Activated CD4-positive, alpha-beta T cell treated with anti-CD3 and anti-CD28 coated beads, Interleukin-2, amount 10 ng/mL, durations not matched to agents 7 days and 5 days (primary cell): ENCODE data around the gene PCSK1. TPM values are rescaled to one million over a fixed set of nuclear protein-coding genes. Genes with fewer than 3 reads are reported as not detected.
"Not testable (repeated sequence)": the region's sequence is repeated elsewhere in the genome, so short reads cannot be mapped to it uniquely, and the experiment has no call there.

Experiments
- CTCF ChIA-PET: fragments of 350-600 bp; sonication (Branson Sonifier 250); formaldehyde crosslinking; loops from one replicate; lab custom pipeline; 2021; ENCODE audit warnings: antibody characterized with exemption; lab: Charles Lee
- POLR2A ChIA-PET: fragments of 350-600 bp; sonication (Branson Sonifier 250); formaldehyde crosslinking; loops from one replicate; lab custom pipeline; 2021; ENCODE audit warnings: antibody characterized with exemption; lab: Charles Lee
- DNase-seq: peaks from one replicate; pipeline ENCODE4 v3.0.0-alpha.2; 2020
- H3K27ac Mint-ChIP-seq: one replicate; pipeline ENCODE4 v1.8.0; 2021; ENCODE audit warnings: mild to moderate bottlenecking, moderate library complexity, mixed read lengths
- H3K27me3 Mint-ChIP-seq: one replicate; pipeline ENCODE4 v1.8.0; 2021; ENCODE audit warnings: mixed read lengths
- H3K36me3 Mint-ChIP-seq: one replicate; pipeline ENCODE4 v1.8.0; 2021; ENCODE audit warnings: low read depth, mixed read lengths
- H3K4me1 Mint-ChIP-seq: one replicate; pipeline ENCODE4 v1.8.0; 2021; ENCODE audit warnings: mixed read lengths
- H3K4me3 Mint-ChIP-seq: one replicate; pipeline ENCODE4 v1.8.0; 2021; ENCODE audit warnings: mild to moderate bottlenecking, moderate library complexity, mixed read lengths
- H3K9me3 Mint-ChIP-seq: one replicate; pipeline ENCODE4 v1.8.0; 2021; ENCODE audit warnings: mixed read lengths
- total RNA-seq, 2 experiments: library from RNA; stranded (reverse); gene quantifications; one replicate each; pipeline ENCODE4 v1.2.3, GENCODE V29; 2021

The PCSK1 gene
- total RNA-seq, 2 experiments from 2014 or later, result not detected

GRCh38 chr5:96381526-96381925, 51.5 kb downstream of the PCSK1 start:
- DNase-seq, result peak; percentile 12
- Mint-ChIP-seq H3K27ac (no peak overlapping the region), H3K4me1 (no peaks in the 10 kb centered on the region)

GRCh38 chr5:96379896-96380295, 53.2 kb downstream of the PCSK1 start:
- CTCF ChIA-PET, result no interaction called here
- DNase-seq, result no peak
- POLR2A ChIA-PET, result no interaction called here
- H3K4me1 Mint-ChIP-seq, result no peaks in the 10 kb centered on the region
- H3K36me3 Mint-ChIP-seq, result no peaks in the 10 kb centered on the region
- no peaks in the 10 kb centered on the region for H3K9me3 Mint-ChIP-seq
- H3K27me3 Mint-ChIP-seq, result peaks cover 24% of the 10 kb centered on the region
- H3K27ac Mint-ChIP-seq, result no peak overlapping the region
- no peak overlapping the region for H3K4me3 Mint-ChIP-seq

More at GRCh38 chr5:96381526-96381925, 51.5 kb downstream of the PCSK1 start:
- H3K9me3 Mint-ChIP-seq, result no peaks in the 10 kb centered on the region
- no peaks in the 10 kb centered on the region for H3K36me3 Mint-ChIP-seq
- POLR2A ChIA-PET, result no interaction called here
- no peak overlapping the region for H3K4me3 Mint-ChIP-seq
- CTCF ChIA-PET, result no interaction called here
- peaks cover 28% of the 10 kb centered on the region for H3K27me3 Mint-ChIP-seq

GRCh38 chr5:96377597-96377996, 55.5 kb downstream of the PCSK1 start:
- Mint-ChIP-seq H3K27ac (no peak overlapping the region), H3K9me3 (no peaks in the 10 kb centered on the region), H3K4me3 (no peak overlapping the region), H3K36me3 (no peaks in the 10 kb centered on the region), H3K4me1 (no peaks in the 10 kb centered on the region), H3K27me3 (peaks cover 29% of the 10 kb centered on the region)
- ChIA-PET POLR2A (no interaction called here), CTCF (interaction anchor here (0.8 kb wide), 1 partner anchor 22 kb away, joined by 4 read pairs; no protein-coding TSS in a partner anchor)
- DNase-seq, result no peak

- Mint-ChIP-seq H3K9me3 (no peaks in the 10 kb centered on the region), H3K36me3 (no peaks in the 10 kb centered on the region), H3K27me3 (peaks cover 32% of the 10 kb centered on the region), H3K4me1 (no peaks in the 10 kb centered on the region), H3K27ac (no peak overlapping the region), H3K4me3 (no peak overlapping the region)
- ChIA-PET CTCF (interaction anchor here (0.8 kb wide), 1 partner anchor 21 kb away, joined by 4 read pairs; no protein-coding TSS in a partner anchor), POLR2A (no interaction called here)
- no peak for DNase-seq
Measured at GRCh38 chr5:96377167-96377566, 55.9 kb downstream of the PCSK1 start.

- DNase-seq, result no peak
- Mint-ChIP-seq H3K27ac (no peak overlapping the region), H3K36me3 (no peaks in the 10 kb centered on the region), H3K27me3 (peaks cover 24% of the 10 kb centered on the region), H3K9me3 (no peaks in the 10 kb centered on the region), H3K4me3 (no peak overlapping the region), H3K4me1 (no peaks in the 10 kb centered on the region)
- ChIA-PET CTCF (no interaction called here), POLR2A (no interaction called here)
Measured at GRCh38 chr5:96374653-96375052, 58.4 kb downstream of the PCSK1 start.

- H3K4me3 Mint-ChIP-seq, result no peak overlapping the region
- POLR2A ChIA-PET, result no interaction called here
- H3K27ac Mint-ChIP-seq, result no peak overlapping the region
- no peaks in the 10 kb centered on the region for H3K36me3 Mint-ChIP-seq
- no peaks in the 10 kb centered on the region for H3K4me1 Mint-ChIP-seq
- peaks cover 27% of the 10 kb centered on the region for H3K27me3 Mint-ChIP-seq
- CTCF ChIA-PET, result interaction anchor here (0.7 kb wide), 1 partner anchor 399 kb away, joined by 5 read pairs; no protein-coding TSS in a partner anchor
- H3K9me3 Mint-ChIP-seq, result no peaks in the 10 kb centered on the region
- no peak for DNase-seq
Measured at GRCh38 chr5:96373381-96373733, 59.7 kb downstream of the PCSK1 start.

- no peak overlapping the region for H3K27ac Mint-ChIP-seq
- H3K9me3 Mint-ChIP-seq, result no peaks in the 10 kb centered on the region
- CTCF ChIA-PET, result interaction anchor here (0.7 kb wide), 1 partner anchor 399 kb away, joined by 5 read pairs; no protein-coding TSS in a partner anchor
- no peaks in the 10 kb centered on the region for H3K4me1 Mint-ChIP-seq
- POLR2A ChIA-PET, result no interaction called here
- H3K27me3 Mint-ChIP-seq, result peaks cover 29% of the 10 kb centered on the region
- no peaks in the 10 kb centered on the region for H3K36me3 Mint-ChIP-seq
- DNase-seq, result no peak
- H3K4me3 Mint-ChIP-seq, result no peak overlapping the region
Measured at GRCh38 chr5:96372726-96373380, 60.2 kb downstream of the PCSK1 start.

- no peak for DNase-seq
- no peaks in the 10 kb centered on the region for H3K4me1 Mint-ChIP-seq
- no peaks in the 10 kb centered on the region for H3K36me3 Mint-ChIP-seq
- no peak overlapping the region for H3K27ac Mint-ChIP-seq
- ChIA-PET CTCF (no interaction called here), POLR2A (no interaction called here)
- H3K27me3 Mint-ChIP-seq, result peaks cover 34% of the 10 kb centered on the region
- no peaks in the 10 kb centered on the region for H3K9me3 Mint-ChIP-seq
- no peak overlapping the region for H3K4me3 Mint-ChIP-seq
Measured at GRCh38 chr5:96370976-96371375, 62.1 kb downstream of the PCSK1 start.

GRCh38 chr5:96367337-96367736, 65.7 kb downstream of the PCSK1 start:
- H3K4me3 Mint-ChIP-seq, H3K36me3 Mint-ChIP-seq, CTCF ChIA-PET, H3K27ac Mint-ChIP-seq, DNase-seq, H3K4me1 Mint-ChIP-seq, H3K9me3 Mint-ChIP-seq, POLR2A ChIA-PET: not testable (repeated sequence)
- H3K27me3 Mint-ChIP-seq, result peaks cover 24% of the 10 kb centered on the region

- no peak overlapping the region for H3K27ac Mint-ChIP-seq
Measured at GRCh38 chr5:96354237-96354636, 78.8 kb downstream of the PCSK1 start.

GRCh38 chr5:96353220-96353619, 79.8 kb downstream of the PCSK1 start:
- Mint-ChIP-seq H3K36me3 (no peaks in the 10 kb centered on the region), H3K4me3 (no peak overlapping the region), H3K9me3 (peaks cover 3% of the 10 kb centered on the region), H3K27me3 (peaks cover 27% of the 10 kb centered on the region), H3K27ac (no peak overlapping the region), H3K4me1 (no peaks in the 10 kb centered on the region)
- ChIA-PET CTCF (interaction anchor here (1.2 kb wide), 1 partner anchor 9 kb away, joined by 3 read pairs; no protein-coding TSS in a partner anchor), POLR2A (no interaction called here)
- no peak for DNase-seq

More at GRCh38 chr5:96354237-96354636, 78.8 kb downstream of the PCSK1 start:
- no peaks in the 10 kb centered on the region for H3K4me1 Mint-ChIP-seq
- no peak for DNase-seq
- peaks cover 3% of the 10 kb centered on the region for H3K9me3 Mint-ChIP-seq
- ChIA-PET POLR2A (no interaction called here), CTCF (interaction anchor here (1.2 to 1.3 kb wide), 2 partner anchors 9 to 11 kb away, joined by 3 read pairs; no protein-coding TSS in a partner anchor)
- no peaks in the 10 kb centered on the region for H3K36me3 Mint-ChIP-seq
- no peak overlapping the region for H3K4me3 Mint-ChIP-seq
- H3K27me3 Mint-ChIP-seq, result peaks cover 36% of the 10 kb centered on the region

GRCh38 chr5:96350678-96351077, 82.4 kb downstream of the PCSK1 start:
- H3K27ac Mint-ChIP-seq, result no peak overlapping the region
- no peak for DNase-seq
- no peaks in the 10 kb centered on the region for H3K36me3 Mint-ChIP-seq
- ChIA-PET CTCF (no interaction called here), POLR2A (no interaction called here)
- peaks cover 3% of the 10 kb centered on the region for H3K9me3 Mint-ChIP-seq
- H3K27me3 Mint-ChIP-seq, result peaks cover 21% of the 10 kb centered on the region
- H3K4me3 Mint-ChIP-seq, result no peak overlapping the region
- peaks cover 6% of the 10 kb centered on the region for H3K4me1 Mint-ChIP-seq

GRCh38 chr5:96348536-96348935, 84.5 kb downstream of the PCSK1 start:
- Mint-ChIP-seq H3K36me3 (no peaks in the 10 kb centered on the region), H3K4me1 (peaks cover 19% of the 10 kb centered on the region), H3K27ac (no peak overlapping the region), H3K27me3 (peaks cover 22% of the 10 kb centered on the region), H3K9me3 (peaks cover 3% of the 10 kb centered on the region), H3K4me3 (no peak overlapping the region)
- no peak for DNase-seq
- POLR2A ChIA-PET, result no interaction called here
- CTCF ChIA-PET, result no interaction called here
